Neural progenitor cell (in vitro differentiated cells): ENCODE measurements around the gene SLC37A1.
A peak's percentile ranks its signal among the peaks of the same experiment; 100 is the strongest.

Experiments used
- EZH2 ChIP-seq: fragments of 200-600 bp; sonication (generic); IDR thresholded peaks from 2 replicates; pipeline ENCODE4 v1.6.1; 2017; ENCODE audit warnings: antibody characterized with exemption, mild to moderate bottlenecking, moderate library complexity
- EZH2phosphoT487 ChIP-seq: fragments of 200-600 bp; sonication (generic); IDR thresholded peaks from 2 replicates; pipeline ENCODE4 v1.6.1; 2017; ENCODE audit warnings: antibody characterized with exemption
- TF ChIP-seq, protein P1 (sequence below): fragments of 200-600 bp; sonication (generic); IDR thresholded peaks from 2 replicates; pipeline ENCODE4 v1.5.1; 2017; ENCODE audit warnings: antibody characterized with exemption, mild to moderate bottlenecking

DNA sequence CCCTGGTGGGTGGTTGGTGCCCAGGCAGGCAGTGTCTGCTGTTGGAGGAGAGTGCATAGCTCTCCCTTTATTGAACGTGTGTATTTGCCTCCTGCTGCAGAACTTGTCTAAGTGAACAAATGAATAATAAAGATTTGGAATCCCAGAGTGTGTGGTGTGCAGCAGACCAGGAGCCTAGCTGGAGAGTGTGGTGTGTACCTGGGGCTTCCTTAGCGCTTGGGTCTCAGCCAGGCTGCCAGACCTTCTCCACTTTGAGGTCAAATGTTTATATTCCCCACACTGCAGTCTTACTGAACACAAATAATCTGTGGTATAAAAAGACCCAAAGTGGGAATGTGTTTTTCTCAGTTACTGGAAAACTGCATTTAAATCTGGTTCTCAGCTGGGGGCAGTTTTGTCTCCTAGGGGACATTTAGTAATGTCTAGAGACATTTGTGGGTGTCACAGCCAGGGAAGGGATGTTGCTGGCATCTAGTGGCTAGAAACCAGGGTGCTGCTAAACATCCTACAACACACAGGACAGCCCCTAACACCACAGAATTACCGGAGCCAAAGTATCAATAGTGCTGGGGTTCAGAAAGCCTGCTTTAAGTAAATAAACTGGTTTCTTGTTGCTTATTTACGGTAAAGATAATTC lies 23.6 kb downstream of the SLC37A1 start:
- TF ChIP-seq, protein P1, sequence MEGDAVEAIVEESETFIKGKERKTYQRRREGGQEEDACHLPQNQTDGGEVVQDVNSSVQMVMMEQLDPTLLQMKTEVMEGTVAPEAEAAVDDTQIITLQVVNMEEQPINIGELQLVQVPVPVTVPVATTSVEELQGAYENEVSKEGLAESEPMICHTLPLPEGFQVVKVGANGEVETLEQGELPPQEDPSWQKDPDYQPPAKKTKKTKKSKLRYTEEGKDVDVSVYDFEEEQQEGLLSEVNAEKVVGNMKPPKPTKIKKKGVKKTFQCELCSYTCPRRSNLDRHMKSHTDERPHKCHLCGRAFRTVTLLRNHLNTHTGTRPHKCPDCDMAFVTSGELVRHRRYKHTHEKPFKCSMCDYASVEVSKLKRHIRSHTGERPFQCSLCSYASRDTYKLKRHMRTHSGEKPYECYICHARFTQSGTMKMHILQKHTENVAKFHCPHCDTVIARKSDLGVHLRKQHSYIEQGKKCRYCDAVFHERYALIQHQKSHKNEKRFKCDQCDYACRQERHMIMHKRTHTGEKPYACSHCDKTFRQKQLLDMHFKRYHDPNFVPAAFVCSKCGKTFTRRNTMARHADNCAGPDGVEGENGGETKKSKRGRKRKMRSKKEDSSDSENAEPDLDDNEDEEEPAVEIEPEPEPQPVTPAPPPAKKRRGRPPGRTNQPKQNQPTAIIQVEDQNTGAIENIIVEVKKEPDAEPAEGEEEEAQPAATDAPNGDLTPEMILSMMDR, result peak; percentile 55
- no peak for TF ChIP-seq EZH2phosphoT487
- TF ChIP-seq EZH2, result no peak
